Smooth muscle cell of trachea (primary cell): ENCODE results near the gene SLC35G3. TPM values are rescaled to one million over a fixed set of nuclear protein-coding genes. Genes with fewer than 3 reads are reported as not detected.

Experiments
- total RNA-seq: library from RNA; depleted of rRNA; stranded (reverse); fragments of >200 nt; gene quantifications from 2 replicates; pipeline ENCODE4 v1.2.1, GENCODE V29; 2014

SLC35G3 gene
- total RNA-seq, result not detected in 2 replicates

GRCh38 chr17:35194001-35194400 lies at the start of gene SLC35G3:
Gene SLC35G3, minus strand, starts transcription at chr17:35194393. Its CDS starts 86 bp downstream, at chr17:35194307.

GRCh38 chr17:35242805-35243560 lies 48.8 kb upstream of the SLC35G3 start, which contains the start of gene SLFN5:
Gene SLFN5, plus strand, starts transcription at chr17:35243072. Its CDS starts 15,619 bp downstream, at chr17:35258691.

GRCh38 chr17:35147375-35147905 lies 46.8 kb downstream of the SLC35G3 start, which contains the start of gene UNC45B:
Gene UNC45B, plus strand, starts transcription at chr17:35147817. Its CDS starts 447 bp downstream, at chr17:35148264.

Other genes with a start within 250 kb of the SLC35G3 start
- gene CCT6B, start 232.9 kb downstream of the SLC35G3 start, total RNA-seq, result 1.0 and 1.7 TPM in 2 replicates
- gene ZNF830, start 232.9 kb downstream of the SLC35G3 start, total RNA-seq, result 12.4 and 14.0 TPM in 2 replicates
- 30.8 and 33.5 TPM in 2 replicates for gene LIG3, start 213.9 kb downstream of the SLC35G3 start, total RNA-seq
- 16.7 and 27.5 TPM in 2 replicates for gene RFFL, start 130.7 kb downstream of the SLC35G3 start, total RNA-seq
- gene RAD51D, start 74.5 kb downstream of the SLC35G3 start, total RNA-seq, result 16.4 and 20.7 TPM in 2 replicates
- not detected in 2 replicates for gene FNDC8, start 72.8 kb downstream of the SLC35G3 start, total RNA-seq
- gene NLE1, start 52.1 kb downstream of the SLC35G3 start, total RNA-seq, result 27.9 and 30.6 TPM in 2 replicates
- not detected in 2 replicates for gene UNC45B, start 46.6 kb downstream of the SLC35G3 start, total RNA-seq
- 127 and 142 TPM in 2 replicates for gene SLFN5, start 48.7 kb upstream of the SLC35G3 start, total RNA-seq
- 70.8 and 90.3 TPM in 2 replicates for gene SLFN11, start 179.2 kb upstream of the SLC35G3 start, total RNA-seq
- gene SLFN12, start 238.1 kb upstream of the SLC35G3 start, total RNA-seq, result 27.3 and 34.6 TPM in 2 replicates